Measurements from ENCODE around the gene TBC1D9B. TPM values are rescaled to one million over a fixed set of nuclear protein-coding genes. Genes with fewer than 3 reads are reported as not detected.

The TBC1D9B gene
- total and polyA plus RNA-seq, 9 of the 15 experiments (the other 6 are each of a cell fraction or from before 2014, with no cell fraction given) = 2.9 to 59.1 (median 33.5) TPM

DNA sequence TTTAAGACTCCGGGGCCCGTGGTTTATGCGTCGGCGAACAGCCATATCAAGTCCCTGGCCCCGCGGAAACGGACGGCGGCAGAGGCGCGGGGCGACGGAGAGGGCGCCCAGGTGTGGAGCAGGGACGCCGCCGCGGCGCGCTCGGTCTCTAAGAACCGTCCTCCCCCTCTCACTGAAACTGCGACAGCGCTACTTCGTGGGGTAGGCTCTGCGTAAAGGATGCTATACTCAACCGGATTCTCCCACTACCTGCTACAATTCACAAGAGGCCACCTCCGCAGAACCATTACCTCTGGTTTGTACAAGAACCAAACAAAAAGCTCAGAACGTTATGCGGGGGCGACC is 49.5 kb downstream of the TBC1D9B start (continued):
- no peak for TF ChIP-seq SMC3 (conservative IDR thresholded peaks at IDR 0.05; ENCODE audit: insufficient read depth, low read depth, low read length)
- no peak for TF ChIP-seq SIN3A (IDR thresholded peaks at IDR 0.05; ENCODE audit: borderline replicate concordance in 2 of 2, control insufficient read depth in 1 of 2, low read depth in 2 of 2, low read length in 2 of 2)

DNA sequence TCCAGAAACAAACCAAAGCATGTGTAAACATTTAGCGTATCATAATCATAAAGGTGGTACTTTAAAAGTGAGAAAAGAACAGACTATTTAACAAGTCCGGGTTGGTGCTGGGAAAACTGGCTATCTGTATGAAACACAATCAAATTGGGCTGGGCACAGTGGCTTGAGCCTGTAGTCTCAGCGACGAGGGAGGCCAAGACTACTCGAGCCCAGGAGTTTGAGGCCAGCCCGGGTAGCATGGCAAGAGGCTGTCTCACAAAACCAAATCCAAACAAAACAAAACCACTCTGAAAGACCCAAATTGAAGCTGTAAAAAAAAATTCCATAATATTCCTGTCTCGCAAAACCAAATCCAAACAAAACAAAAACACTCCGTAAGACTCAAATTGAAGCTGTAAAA is 53.3 kb downstream of the TBC1D9B start:
- in situ Hi-C loops (cut with MboI) (no loop called here), intact Hi-C loops (cut with micrococcal nuclease) (no loop called here)
- Histone ChIP-seq H3K9me3 (replicated peaks; ENCODE audit: control insufficient read depth, insufficient read depth, low read depth, low read length) (no peaks in the 10 kb centered on the region), H3K4me2 (ENCODE audit: insufficient read depth, low read length) (no peak overlapping the region), H3K9ac (ENCODE audit: insufficient read depth in 1 of 2, low read depth in 2 of 2, low read length in 2 of 2) (no peak overlapping the region), H3K4me1 (replicated peaks in 1 of 2; ENCODE audit: control insufficient read depth in 2 of 2, insufficient read depth in 2 of 2, low read length in 2 of 2) (peaks cover 2 to 14% of the 10 kb centered on the region in 2 experiments; a peak in 3 of 5 replicates), H3K36me3 (ENCODE audit: control insufficient read depth, insufficient read depth, low read length) (peaks cover 37% of the 10 kb centered on the region), H2AFZ (ENCODE audit: low read depth, low read length) (no peak overlapping the region), H4K20me1 (replicated peaks; ENCODE audit: control insufficient read depth, insufficient read depth, low read length) (no peaks in the 10 kb centered on the region), H3K9me1 (ENCODE audit: control insufficient read depth, insufficient read depth, low read length) (no peaks in the 10 kb centered on the region), H3K4me3 (no peak overlapping the region), H3K27ac (ENCODE audit: extremely low read depth, low read depth, low read length) (no peak overlapping the region), H3K27me3 (ENCODE audit: control insufficient read depth in 2 of 2, insufficient read depth in 2 of 2, low read length in 2 of 2) (no peaks in the 10 kb centered on the region), H3K79me2 (ENCODE audit: control insufficient read depth, insufficient read depth, low read length) (peaks cover 19% of the 10 kb centered on the region)
- 92% methylated on average over 8 of the region's 8 CpGs for WGBS (ENCODE audit: insufficient coverage, low coverage, missing lambda C conversion rate)
- POLR2A ChIA-PET = no interaction called here
- CTCF ChIA-PET (ENCODE audit: low intra/inter-chr PET ratio) = no interaction called here
- ATAC-seq (no peak), DNase-seq (ENCODE audit: extremely low read depth in 1 of 4, low spot score in 3 of 4) (no peak), FAIRE-seq (no peak)
- no TSS peak for BruUV-seq (replicated peaks)
- TF ChIP-seq ELF2 (CRISPR knock-in tag; IDR thresholded peaks at IDR 0.05) (no peak), HSF4 (CRISPR knock-in tag; IDR thresholded peaks at IDR 0.05; ENCODE audit: borderline replicate concordance) (no peak), CREBBP (IDR thresholded peaks at IDR 0.05; ENCODE audit: low read depth, low read length) (no peak), ZFP30 (CRISPR knock-in tag; IDR thresholded peaks at IDR 0.05; ENCODE audit: borderline replicate concordance) (no peak), ZNF583 (CRISPR knock-in tag; IDR thresholded peaks at IDR 0.05) (no peak), PRPF4 (IDR thresholded peaks at IDR 0.05; ENCODE audit: insufficient read depth, low read depth, low read length, poor library complexity, severe bottlenecking) (no peak)
- TF ChIP-seq, protein P1, sequence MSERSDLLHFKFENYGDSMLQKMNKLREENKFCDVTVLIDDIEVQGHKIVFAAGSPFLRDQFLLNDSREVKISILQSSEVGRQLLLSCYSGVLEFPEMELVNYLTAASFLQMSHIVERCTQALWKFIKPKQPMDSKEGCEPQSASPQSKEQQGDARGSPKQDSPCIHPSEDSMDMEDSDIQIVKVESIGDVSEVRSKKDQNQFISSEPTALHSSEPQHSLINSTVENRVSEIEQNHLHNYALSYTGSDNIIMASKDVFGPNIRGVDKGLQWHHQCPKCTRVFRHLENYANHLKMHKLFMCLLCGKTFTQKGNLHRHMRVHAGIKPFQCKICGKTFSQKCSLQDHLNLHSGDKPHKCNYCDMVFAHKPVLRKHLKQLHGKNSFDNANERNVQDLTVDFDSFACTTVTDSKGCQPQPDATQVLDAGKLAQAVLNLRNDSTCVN (CRISPR knock-in tag; IDR thresholded peaks at IDR 0.05) = no peak
- TF ChIP-seq, protein P2, sequence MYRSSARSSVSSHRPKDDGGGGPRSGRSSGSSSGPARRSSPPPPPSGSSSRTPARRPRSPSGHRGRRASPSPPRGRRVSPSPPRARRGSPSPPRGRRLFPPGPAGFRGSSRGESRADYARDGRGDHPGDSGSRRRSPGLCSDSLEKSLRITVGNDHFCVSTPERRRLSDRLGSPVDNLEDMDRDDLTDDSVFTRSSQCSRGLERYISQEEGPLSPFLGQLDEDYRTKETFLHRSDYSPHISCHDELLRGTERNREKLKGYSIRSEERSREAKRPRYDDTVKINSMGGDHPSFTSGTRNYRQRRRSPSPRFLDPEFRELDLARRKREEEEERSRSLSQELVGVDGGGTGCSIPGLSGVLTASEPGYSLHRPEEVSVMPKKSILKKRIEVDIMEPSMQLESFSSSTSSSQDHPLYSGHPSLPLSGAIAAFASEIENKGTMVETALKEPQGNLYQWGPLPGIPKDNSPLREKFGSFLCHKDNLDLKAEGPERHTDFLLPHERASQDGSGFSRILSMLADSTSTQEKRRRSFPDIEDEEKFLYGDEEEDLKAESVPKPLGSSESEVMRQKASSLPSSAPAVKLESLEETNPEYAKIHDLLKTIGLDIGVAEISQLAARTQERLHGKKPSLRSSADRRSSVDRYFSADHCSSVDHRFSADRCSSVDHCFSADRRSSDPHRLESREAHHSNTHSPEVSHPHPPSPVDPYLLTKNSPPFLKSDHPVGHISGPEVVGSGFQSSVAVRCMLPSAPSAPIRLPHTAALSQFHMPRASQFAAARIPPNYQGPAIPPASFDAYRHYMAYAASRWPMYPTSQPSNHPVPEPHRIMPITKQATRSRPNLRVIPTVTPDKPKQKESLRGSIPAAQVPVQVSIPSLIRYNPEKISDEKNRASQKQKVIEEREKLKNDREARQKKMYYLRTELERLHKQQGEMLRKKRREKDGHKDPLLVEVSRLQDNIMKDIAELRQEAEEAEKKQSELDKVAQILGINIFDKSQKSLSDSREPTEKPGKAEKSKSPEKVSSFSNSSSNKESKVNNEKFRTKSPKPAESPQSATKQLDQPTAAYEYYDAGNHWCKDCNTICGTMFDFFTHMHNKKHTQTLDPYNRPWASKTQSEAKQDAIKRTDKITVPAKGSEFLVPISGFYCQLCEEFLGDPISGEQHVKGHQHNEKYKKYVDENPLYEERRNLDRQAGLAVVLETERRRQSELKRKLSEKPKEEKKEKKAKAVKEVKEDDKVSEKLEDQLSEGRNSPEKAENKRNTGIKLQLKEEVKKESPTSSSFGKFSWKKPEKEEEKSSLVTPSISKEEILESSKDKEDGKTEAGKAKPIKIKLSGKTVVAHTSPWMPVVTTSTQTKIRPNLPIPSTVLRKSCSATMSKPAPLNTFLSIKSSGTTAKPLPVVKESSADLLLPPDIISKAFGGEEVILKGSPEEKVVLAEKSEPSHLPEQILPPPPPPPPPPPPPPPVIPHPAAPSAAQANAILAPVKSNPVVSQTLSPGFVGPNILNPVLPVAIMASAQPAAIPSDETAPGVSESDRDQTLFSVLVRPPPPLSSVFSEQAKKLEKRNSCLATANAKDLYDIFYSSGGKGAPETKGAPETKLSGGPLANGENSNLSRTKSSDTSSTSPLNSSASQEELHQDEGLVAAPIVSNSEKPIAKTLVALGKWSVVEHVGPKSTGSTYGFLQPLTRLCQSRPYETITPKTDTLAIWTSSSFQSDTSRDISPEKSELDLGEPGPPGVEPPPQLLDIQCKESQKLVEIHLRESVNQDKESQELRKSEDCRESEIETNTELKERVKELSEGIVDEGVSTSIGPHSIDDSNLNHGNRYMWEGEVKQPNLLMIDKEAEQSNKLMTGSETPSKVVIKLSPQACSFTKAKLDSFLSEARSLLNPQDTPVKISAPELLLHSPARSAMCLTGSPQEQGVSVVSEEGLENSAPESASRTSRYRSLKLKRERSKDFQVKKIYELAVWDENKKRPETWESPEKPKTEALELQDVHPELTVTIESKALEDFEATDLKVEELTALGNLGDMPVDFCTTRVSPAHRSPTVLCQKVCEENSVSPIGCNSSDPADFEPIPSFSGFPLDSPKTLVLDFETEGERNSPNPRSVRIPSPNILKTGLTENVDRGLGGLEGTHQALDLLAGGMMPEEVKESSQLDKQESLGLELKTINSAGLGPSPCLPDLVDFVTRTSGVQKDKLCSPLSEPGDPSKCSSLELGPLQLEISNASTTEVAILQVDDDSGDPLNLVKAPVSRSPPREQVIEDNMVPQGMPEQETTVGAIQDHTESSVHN (IDR thresholded peaks at IDR 0.05; ENCODE audit: borderline replicate concordance in 1 of 2, low read depth in 1 of 2) = no peak

Measured in K562 (cell line).